Gastroesophageal sphincter (tissue), 4 donors: ENCODE measurements around the gene XBP1. TPM values are rescaled to one million over a fixed set of nuclear protein-coding genes. Genes with fewer than 3 reads are reported as not detected.
A peak's percentile ranks its signal among the peaks of the same experiment; 100 is the strongest.

Experiments
- ATAC-seq: fragments of 150-250 bp; one replicate; pipeline ENCODE4 v1.9.1; 2016; ENCODE audit warnings: mild to moderate bottlenecking, moderate library complexity
- H3K27ac ChIP-seq, 4 donors: fragments of 200-600 bp; sonication (generic) in 3 of 4; 1 replicate in 3 of 4; 2 replicates in 1 of 4; pipeline ENCODE4 v1.5.1; 2016 to 2019
- H3K27me3 ChIP-seq: fragments of 200-600 bp; sonication (generic); one replicate; pipeline ENCODE4 v1.5.1; 2019
- H3K36me3 ChIP-seq, 2 donors: fragments of 200-600 bp; sonication (generic); one replicate each; pipeline ENCODE4 v1.5.1; 2019; ENCODE audit warnings: control low read depth in 1 of 2
- H3K4me1 ChIP-seq, 3 donors: fragments of 200-600 bp; sonication (generic); 1 replicate in 2 of 3; 2 replicates in 1 of 3; pipeline ENCODE4 v1.5.1; 2016 to 2019; ENCODE audit warnings: control low read depth in 2 of 3
- H3K4me3 ChIP-seq, 2 donors: fragments of 200-600 bp; sonication (generic); one replicate each; pipeline ENCODE4 v1.5.1; 2019; ENCODE audit warnings: mild to moderate bottlenecking in 1 of 2, moderate library complexity in 1 of 2
- H3K9me3 ChIP-seq, 3 donors: fragments of 200-600 bp; sonication (generic); one replicate each; pipeline ENCODE4 v1.5.1; 2017 to 2019; ENCODE audit warnings: control low read depth in 2 of 3
- EP300 ChIP-seq: sonication (generic); formaldehyde crosslinking; IDR thresholded peaks from one replicate; pipeline ENCODE4 v1.6.1; 2017; ENCODE audit warnings: antibody characterized with exemption, mild to moderate bottlenecking
- POLR2A ChIP-seq, 2 donors: fragments of 450-650 bp; IDR thresholded peaks; one replicate each; pipeline ENCODE4 v1.6.1; 2017; ENCODE audit warnings: antibody characterized with exemption in 2 of 2, mild to moderate bottlenecking in 2 of 2, moderate library complexity in 1 of 2
- POLR2AphosphoS5 ChIP-seq: sonication (generic); formaldehyde crosslinking; IDR thresholded peaks from one replicate; pipeline ENCODE4 v1.6.1; 2017; ENCODE audit warnings: antibody characterized with exemption
- WGBS, 2 donors: methylation state at CpG; one replicate each; pipeline ENCODE4 v1.1.5; 2018; ENCODE audit warnings: low coverage in 1 of 2; 5-methylcytosine and 5-hydroxymethylcytosine counted together
- total RNA-seq, 4 donors: library from RNA; depleted of rRNA; stranded (reverse); fragments of >200 nt; gene quantifications; one replicate each; pipeline ENCODE4 v1.1.0, GENCODE V29; 2016
- TF ChIP-seq, protein P1 (sequence below), 4 experiments: fragments of 200-600 bp in 2 of 4; fragments of 450-650 bp in 2 of 4; sonication (generic) in 1 of 4; IDR thresholded peaks; one replicate each; pipeline ENCODE4 v1.5.1; 2017 to 2019; ENCODE audit warnings: antibody characterized with exemption in 4 of 4, mild to moderate bottlenecking in 2 of 4, moderate library complexity in 2 of 4

Gene XBP1
- total RNA-seq, 4 donors from 2014 or later: 55.9 to 129 (median 92.3) TPM

DNA sequence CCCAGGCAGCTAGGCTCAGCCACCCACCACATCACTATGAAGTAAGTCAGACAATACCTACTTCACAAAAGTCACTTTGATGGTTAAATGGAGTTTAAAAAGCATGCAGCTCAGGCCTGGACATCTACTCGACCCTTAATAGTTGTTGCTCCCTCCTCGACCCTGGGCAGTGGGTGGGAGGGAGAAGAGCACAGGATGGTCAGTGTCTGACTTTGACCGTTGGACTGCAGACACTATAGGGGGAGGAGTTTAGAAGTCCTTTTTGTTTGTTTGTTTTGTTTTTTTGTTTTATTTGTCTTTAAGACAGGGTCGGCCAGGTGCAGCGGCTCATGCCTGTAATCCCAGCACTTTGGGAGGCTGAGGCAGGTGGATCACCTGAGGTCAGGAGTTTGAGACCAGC lies 38.6 kb upstream of the XBP1 start:
- TF ChIP-seq POLR2AphosphoS5: no peak
- no peak for TF ChIP-seq POLR2A (IDR thresholded peaks at IDR 0.05)
- TF ChIP-seq EP300: no peak
- TF ChIP-seq, protein P1, sequence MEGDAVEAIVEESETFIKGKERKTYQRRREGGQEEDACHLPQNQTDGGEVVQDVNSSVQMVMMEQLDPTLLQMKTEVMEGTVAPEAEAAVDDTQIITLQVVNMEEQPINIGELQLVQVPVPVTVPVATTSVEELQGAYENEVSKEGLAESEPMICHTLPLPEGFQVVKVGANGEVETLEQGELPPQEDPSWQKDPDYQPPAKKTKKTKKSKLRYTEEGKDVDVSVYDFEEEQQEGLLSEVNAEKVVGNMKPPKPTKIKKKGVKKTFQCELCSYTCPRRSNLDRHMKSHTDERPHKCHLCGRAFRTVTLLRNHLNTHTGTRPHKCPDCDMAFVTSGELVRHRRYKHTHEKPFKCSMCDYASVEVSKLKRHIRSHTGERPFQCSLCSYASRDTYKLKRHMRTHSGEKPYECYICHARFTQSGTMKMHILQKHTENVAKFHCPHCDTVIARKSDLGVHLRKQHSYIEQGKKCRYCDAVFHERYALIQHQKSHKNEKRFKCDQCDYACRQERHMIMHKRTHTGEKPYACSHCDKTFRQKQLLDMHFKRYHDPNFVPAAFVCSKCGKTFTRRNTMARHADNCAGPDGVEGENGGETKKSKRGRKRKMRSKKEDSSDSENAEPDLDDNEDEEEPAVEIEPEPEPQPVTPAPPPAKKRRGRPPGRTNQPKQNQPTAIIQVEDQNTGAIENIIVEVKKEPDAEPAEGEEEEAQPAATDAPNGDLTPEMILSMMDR (IDR thresholded peaks at IDR 0.05): no peak
- Histone ChIP-seq H3K9me3 (no peaks in the 10 kb centered on the region), H3K36me3 (no peaks in the 10 kb centered on the region), H3K4me3 (no peak overlapping the region), H3K27ac (no peak overlapping the region), H3K27me3 (no peaks in the 10 kb centered on the region), H3K4me1 (no peaks in the 10 kb centered on the region)
- ATAC-seq: no peak
- 75 to 87% methylated on average over 2 to 3 of the region's 5 CpGs for WGBS, 2 donors

DNA sequence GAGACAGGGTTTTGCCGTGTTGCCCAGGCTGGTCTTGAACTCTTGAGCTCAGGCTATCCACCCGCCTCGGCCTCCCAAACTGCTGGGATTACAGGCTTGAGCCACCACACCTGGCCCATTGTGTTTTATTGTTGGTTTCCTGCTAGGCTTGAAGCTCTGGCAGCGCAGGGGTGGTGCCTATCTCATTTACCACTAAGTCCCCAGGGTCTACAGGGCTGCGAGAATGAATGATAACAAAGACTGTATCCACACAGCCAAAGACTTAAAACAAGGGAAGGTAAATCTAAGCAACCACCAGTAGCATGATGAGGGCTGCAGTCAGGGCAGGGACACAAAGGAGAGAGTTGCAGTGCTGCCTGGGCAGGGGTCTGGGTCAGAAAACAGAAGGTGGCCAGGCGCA lies 37.3 kb upstream of the XBP1 start:
- peaks cover 0 to under 1% of the 10 kb centered on the region in 2 donors for H3K36me3 ChIP-seq
- H3K4me3 ChIP-seq: no peak overlapping the region
- TF ChIP-seq POLR2A (IDR thresholded peaks at IDR 0.05): no peak
- TF ChIP-seq, protein P1 (IDR thresholded peaks at IDR 0.05): no peak
- TF ChIP-seq EP300: no peak
- no peak for TF ChIP-seq POLR2AphosphoS5
- H3K27ac ChIP-seq: no peak overlapping the region
- WGBS, 2 donors: 100% methylated on average over 1 of the region's 6 CpGs
- ATAC-seq: no peak
- no peaks in the 10 kb centered on the region for H3K4me1 ChIP-seq
- no peaks in the 10 kb centered on the region for H3K9me3 ChIP-seq
- H3K27me3 ChIP-seq: no peaks in the 10 kb centered on the region

DNA sequence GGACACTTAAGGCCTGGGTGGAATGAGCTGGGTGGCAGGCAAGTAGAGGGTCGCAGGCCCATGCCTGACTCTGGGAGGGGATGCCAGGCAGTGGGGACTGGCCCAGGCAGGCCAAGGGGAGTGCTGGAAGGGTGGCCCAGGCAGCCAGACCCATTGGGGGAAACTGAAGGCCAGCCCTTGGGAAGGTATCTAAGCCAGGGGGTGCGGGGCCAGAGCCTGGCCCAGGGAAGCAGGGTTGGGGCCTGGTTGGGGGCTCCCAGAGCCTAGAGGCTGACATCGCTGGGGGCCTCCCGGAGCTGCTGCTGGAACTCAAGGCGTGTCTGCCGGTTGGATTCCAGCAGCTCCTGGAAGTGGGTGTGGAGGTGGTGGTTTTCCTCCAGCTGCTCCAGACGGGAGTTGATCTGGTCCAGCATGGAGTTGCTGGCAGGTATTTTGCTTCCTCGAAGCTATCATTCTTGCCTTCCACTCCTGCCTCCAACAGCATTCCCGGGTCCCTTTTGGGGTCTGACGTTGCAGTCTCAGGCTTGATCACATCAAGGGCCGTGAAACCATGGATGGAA lies 35.3 kb upstream of the XBP1 start:
- WGBS, 2 donors: 71 to 86% methylated on average over 1 of the region's 11 CpGs
- TF ChIP-seq, protein P1 (IDR thresholded peaks at IDR 0.05): no peak
- no peak for TF ChIP-seq EP300
- TF ChIP-seq POLR2A (IDR thresholded peaks at IDR 0.05): no peak
- TF ChIP-seq POLR2AphosphoS5: no peak
- peak; percentile 16 for ATAC-seq
- H3K4me1 ChIP-seq: no peaks in the 10 kb centered on the region
- H3K9me3 ChIP-seq: no peaks in the 10 kb centered on the region
- peaks cover 0 to 6% of the 10 kb centered on the region in 2 donors for H3K36me3 ChIP-seq
- H3K27ac ChIP-seq: no peak overlapping the region
- H3K4me3 ChIP-seq: no peak overlapping the region
- no peaks in the 10 kb centered on the region for H3K27me3 ChIP-seq

DNA sequence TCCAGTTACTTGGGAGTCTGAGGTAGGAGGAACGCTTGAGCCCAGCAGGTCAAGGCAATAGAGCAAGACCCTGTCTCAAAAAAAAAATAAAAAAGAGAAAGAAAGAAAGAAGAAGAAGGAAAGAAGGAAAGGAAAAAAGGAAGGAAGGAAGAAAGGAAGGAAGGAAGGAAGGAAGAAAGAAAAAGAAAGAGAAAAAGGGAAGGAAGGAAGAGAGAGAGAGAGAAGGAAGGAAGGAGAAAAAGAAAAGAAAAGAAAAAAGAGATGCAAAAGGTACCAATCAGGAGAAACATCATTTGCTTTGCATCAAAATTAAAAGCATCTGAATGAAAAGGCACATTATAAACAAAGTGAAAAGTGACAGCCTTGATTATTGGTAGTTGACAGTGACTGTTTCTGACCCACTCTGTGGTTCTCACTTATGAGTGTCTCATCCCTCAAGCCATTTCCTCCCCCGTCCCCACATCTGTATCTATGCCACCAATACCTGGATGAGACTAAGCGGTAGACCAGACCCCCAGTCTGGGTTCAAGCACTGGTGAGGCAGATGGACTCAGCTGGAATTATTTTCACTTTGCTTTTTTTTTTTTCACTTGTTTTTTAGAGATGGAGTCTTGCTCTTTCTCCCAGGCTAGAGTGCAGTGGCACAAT lies 33.0 kb upstream of the XBP1 start:
- 93% methylated on average over 3 of the region's 3 CpGs for WGBS, 2 donors
- ATAC-seq: no peak
- Histone ChIP-seq H3K27ac (no peak overlapping the region), H3K9me3 (no peaks in the 10 kb centered on the region), H3K36me3 (peaks cover 0 to 6% of the 10 kb centered on the region in 2 donors), H3K4me1 (peaks cover 0 to 18% (median 0%) of the 10 kb centered on the region in 3 donors), H3K4me3 (no peak overlapping the region), H3K27me3 (no peaks in the 10 kb centered on the region)
- TF ChIP-seq, protein P1 (IDR thresholded peaks at IDR 0.05): no peak
- TF ChIP-seq POLR2AphosphoS5 (no peak), POLR2A (IDR thresholded peaks at IDR 0.05) (no peak), EP300 (no peak)

DNA sequence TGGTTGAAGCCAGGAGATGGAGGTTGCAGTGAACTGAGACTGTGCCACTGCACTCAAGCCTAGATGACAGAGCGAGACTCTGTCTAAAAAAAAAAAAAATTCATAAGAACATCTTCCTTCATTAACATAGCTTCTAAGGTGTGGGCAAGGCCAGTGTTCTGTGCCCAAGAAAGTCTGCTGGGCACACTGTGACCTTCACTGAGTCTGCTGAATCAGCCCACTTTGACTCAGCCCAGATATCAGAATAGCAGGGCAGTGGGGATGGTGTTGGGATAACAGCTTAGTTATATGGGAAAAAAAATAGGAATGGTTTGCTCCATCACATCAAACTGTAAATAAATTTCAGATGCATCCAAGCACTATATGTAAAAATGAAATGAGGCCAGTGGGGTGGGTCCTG lies 32.4 kb upstream of the XBP1 start:
- no CpG with 5 or more reads among the region's 1 CpG for WGBS, 2 donors
- Histone ChIP-seq H3K4me3 (no peak overlapping the region), H3K27ac (no peak overlapping the region), H3K9me3 (no peaks in the 10 kb centered on the region), H3K27me3 (no peaks in the 10 kb centered on the region), H3K36me3 (peaks cover 0 to 6% of the 10 kb centered on the region in 2 donors), H3K4me1 (peaks cover 0 to 18% (median 0%) of the 10 kb centered on the region in 3 donors)
- no peak for TF ChIP-seq POLR2AphosphoS5
- TF ChIP-seq POLR2A (IDR thresholded peaks at IDR 0.05): no peak
- TF ChIP-seq, protein P1 (IDR thresholded peaks at IDR 0.05): no peak
- TF ChIP-seq EP300: no peak
- no peak for ATAC-seq
